RWPE2 (cell line): ENCODE results near the gene PXN.

ENCODE experiments used
- ATAC-seq: fragments of 200-7000 bp; cut with Tn5 transposase; 3 replicates; pipeline ENCODE4 v1.9.1; 2021; ENCODE audit warnings: low read depth
- DNase-seq: peaks from one replicate; pipeline ENCODE4 v3.0.0-alpha.2; 2020; ENCODE audit warnings: low spot score
- H3K27ac ChIP-seq: fragments of 450-650 bp; 2 replicates; pipeline ENCODE4 v1.5.1; 2017; ENCODE audit warnings: mild to moderate bottlenecking; ENCODE audit not compliant: poor library complexity, severe bottlenecking
- H3K27me3 ChIP-seq: fragments of 250-450 bp; sonication (Bioruptor Pico); 2 replicates; pipeline ENCODE4 v1.5.1; 2021; ENCODE audit warnings: mild to moderate bottlenecking, moderate library complexity; ENCODE audit not compliant: insufficient read depth, poor library complexity, severe bottlenecking
- H3K36me3 ChIP-seq: fragments of 250-450 bp; sonication (Bioruptor Pico); 2 replicates; pipeline ENCODE4 v1.5.1; 2020; ENCODE audit warnings: low read depth, mild to moderate bottlenecking, moderate library complexity
- H3K4me1 ChIP-seq: fragments of 250-450 bp; sonication (Bioruptor Pico); 2 replicates; pipeline ENCODE4 v1.5.1; 2021; ENCODE audit warnings: mild to moderate bottlenecking, moderate library complexity; ENCODE audit not compliant: insufficient read depth, poor library complexity, severe bottlenecking
- H3K4me3 ChIP-seq: fragments of 250-450 bp; sonication (Bioruptor Pico); 2 replicates; pipeline ENCODE4 v1.5.1; 2021; ENCODE audit warnings: mild to moderate bottlenecking, moderate library complexity; ENCODE audit not compliant: severe bottlenecking
- H3K9me3 ChIP-seq: fragments of 250-450 bp; sonication (Bioruptor Pico); 2 replicates; pipeline ENCODE4 v1.5.1; 2021; ENCODE audit warnings: mild to moderate bottlenecking, moderate library complexity; ENCODE audit not compliant: severe bottlenecking
- CTCF ChIP-seq: fragments of 450-650 bp; IDR thresholded peaks from one replicate; pipeline ENCODE4 v1.5.1; 2017; ENCODE audit warnings: mild to moderate bottlenecking, moderate library complexity; ENCODE audit not compliant: poor library complexity, severe bottlenecking

The PXN gene

GRCh38 chr12:120265473-120266179 lies at the start of gene PXN:
TSS of gene PXN (minus strand) at chr12:120265730. CDS start at chr12:120265629, 101 bp downstream.
- ATAC-seq, result peak; percentile 30; the same call in 2 of the 3 replicates
- Histone ChIP-seq H3K27me3 (no peaks in the 10 kb centered on the region), H3K9me3 (no peaks in the 10 kb centered on the region), H3K4me1 (peaks cover 27% of the 10 kb centered on the region), H3K36me3 (peaks cover 44% of the 10 kb centered on the region), H3K27ac (peak within 1 kb of the TSS; percentile 100), H3K4me3 (peak within 1 kb of the TSS; percentile 85)
- peak; percentile 93 for TF ChIP-seq CTCF
- peak; percentile 79 for DNase-seq

DNA sequence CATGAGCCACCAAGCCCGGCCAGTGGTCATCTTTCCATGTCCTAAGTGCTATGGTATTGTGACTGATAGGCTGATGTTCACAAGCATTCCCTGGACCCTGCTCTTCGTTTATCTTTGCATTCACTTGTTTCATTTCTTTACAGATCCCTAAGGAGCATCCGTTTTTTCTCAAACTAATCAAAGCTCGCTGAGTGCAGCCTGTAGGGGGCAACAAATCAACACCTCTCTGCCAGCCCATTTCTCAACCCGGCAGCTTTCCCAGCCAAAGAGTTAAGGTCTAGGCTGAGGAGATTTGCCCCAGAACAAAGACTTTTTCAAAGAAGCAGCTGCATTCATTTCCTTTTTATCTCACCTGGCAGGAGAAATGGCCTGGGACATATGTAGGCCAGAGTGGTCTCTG lies 48.7 kb upstream of the PXN start:
- H3K36me3 ChIP-seq, result no peaks in the 10 kb centered on the region
- no peak overlapping the region for H3K27ac ChIP-seq
- peak; percentile 21 for TF ChIP-seq CTCF
- H3K4me3 ChIP-seq, result no peak overlapping the region
- peaks cover 3% of the 10 kb centered on the region for H3K4me1 ChIP-seq
- ATAC-seq (no peak), DNase-seq (no peak)
- no peaks in the 10 kb centered on the region for H3K27me3 ChIP-seq
- H3K9me3 ChIP-seq, result no peaks in the 10 kb centered on the region

- ATAC-seq, result peak; percentile 96
- peak; percentile 83 for DNase-seq
- no peak within 1 kb of the TSS for H3K27ac ChIP-seq
These were observed 36.7 kb upstream of the PXN start, which contains the start of gene SIRT4 for GRCh38 chr12:120301962-120302815. TSS of gene SIRT4 (plus strand) at chr12:120302321. CDS start at chr12:120303562, 1,241 bp downstream.

DNA sequence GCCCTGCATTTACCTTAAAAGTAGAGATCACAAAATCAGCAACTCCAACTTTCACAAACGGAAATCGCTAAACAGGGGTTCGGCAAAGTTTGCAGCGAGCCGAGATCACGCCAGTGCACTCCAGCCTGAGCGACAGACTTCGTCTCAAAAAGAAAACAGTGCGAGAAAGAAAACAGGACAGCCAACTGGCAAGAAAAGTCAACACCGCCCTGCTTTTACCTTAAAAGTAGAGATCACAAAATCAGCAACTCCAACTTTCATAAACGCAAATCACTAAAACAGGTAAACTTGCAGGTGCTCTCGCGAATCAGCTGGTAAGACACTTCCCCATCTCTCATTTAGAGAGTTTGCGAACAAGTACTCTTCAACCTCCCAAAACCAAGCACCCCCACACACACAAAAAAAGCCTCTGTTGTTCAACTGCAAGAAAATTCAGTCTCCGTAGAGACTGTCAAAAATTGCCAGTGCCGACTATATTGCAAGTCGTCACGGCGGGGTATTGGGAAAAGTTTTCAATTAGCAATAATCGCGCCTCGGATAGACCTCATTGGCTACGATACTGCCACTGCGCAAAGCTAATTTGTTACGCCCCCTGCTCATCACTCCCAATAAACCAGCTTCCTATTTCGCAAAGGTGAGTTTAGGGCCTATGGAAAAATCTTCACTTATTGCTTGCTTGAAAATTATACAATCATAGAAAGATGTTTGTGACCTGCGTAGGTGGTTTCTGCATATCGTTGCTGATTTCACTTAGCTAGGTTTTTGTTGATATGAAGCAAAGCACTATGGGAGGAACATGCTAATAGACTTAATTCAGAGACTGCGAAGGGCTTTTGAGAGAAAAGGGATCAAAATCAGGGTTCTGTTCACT lies 27.4 kb upstream of the PXN start, which contains the start of gene RNU4-1:
Gene RNU4-1, minus strand, starts transcription at position 577 of the 871 bp plus-strand sequence.
- Histone ChIP-seq H3K27me3 (no peaks in the 10 kb centered on the region), H3K4me3 (peak within 1 kb of the TSS; percentile 33), H3K27ac (peak within 1 kb of the TSS; percentile 93), H3K36me3 (no peaks in the 10 kb centered on the region), H3K4me1 (peaks cover 5% of the 10 kb centered on the region), H3K9me3 (no peaks in the 10 kb centered on the region)
- DNase-seq (peak; percentile 77), ATAC-seq (peak; percentile 56)
- no peak for TF ChIP-seq CTCF

More at GRCh38 chr12:120301962-120302815, 36.7 kb upstream of the PXN start, which contains the start of gene SIRT4:
- peak; percentile 98 for TF ChIP-seq CTCF
- H3K4me3 ChIP-seq, result peak within 1 kb of the TSS; percentile 54
- no peaks in the 10 kb centered on the region for H3K9me3 ChIP-seq
- no peaks in the 10 kb centered on the region for H3K36me3 ChIP-seq
- H3K27me3 ChIP-seq, result no peaks in the 10 kb centered on the region
- no peaks in the 10 kb centered on the region for H3K4me1 ChIP-seq
